HEK293T (cell line): ENCODE data around the gene CEP76.

Experiments used
- ARNT ChIP-seq: fragments of 450-650 bp; IDR thresholded peaks from 2 replicates; pipeline ENCODE4 v1.6.1; 2017; ENCODE audit warnings: mild to moderate bottlenecking
- FOXK2 ChIP-seq: fragments of 450-650 bp; IDR thresholded peaks from 2 replicates; pipeline ENCODE4 v1.6.1; 2016; ENCODE audit warnings: mild to moderate bottlenecking
- TARDBP ChIP-seq: fragments of 450-650 bp; IDR thresholded peaks from 2 replicates; pipeline ENCODE4 v1.6.1; 2016

GRCh38 chr18:12679183-12679786 is 23.2 kb downstream of the CEP76 start:
- TF ChIP-seq ARNT, result no peak
- TF ChIP-seq TARDBP, result no peak
- TF ChIP-seq FOXK2, result no peak
